NCI-H2227 (cell line): ENCODE data around the gene MYO18B.

Experiments
- DNase-seq: peaks from one replicate; lab custom pipeline; 2025; ENCODE audit not compliant: unreplicated experiment; lab: John Stamatoyannopoulos, UW

Gene MYO18B

GRCh38 chr22:25898707-25899365 is 156.8 kb downstream of the MYO18B start:
- DNase-seq, result no peak

GRCh38 chr22:25899566-25899965 is 157.6 kb downstream of the MYO18B start:
- no peak for DNase-seq

- no peak for DNase-seq
Measured at GRCh38 chr22:25900390-25900789, 158.4 kb downstream of the MYO18B start.

GRCh38 chr22:25900880-25901279 is 158.9 kb downstream of the MYO18B start:
- DNase-seq, result no peak

- no peak for DNase-seq
Measured at GRCh38 chr22:25902402-25902801, 160.4 kb downstream of the MYO18B start.

- no peak for DNase-seq
Measured at GRCh38 chr22:25903294-25903693, 161.3 kb downstream of the MYO18B start.

- DNase-seq, result no peak
Measured at GRCh38 chr22:25908212-25908611, 166.2 kb downstream of the MYO18B start.

GRCh38 chr22:25908755-25909154 is 166.8 kb downstream of the MYO18B start:
- DNase-seq, result no peak

GRCh38 chr22:25909614-25910387 is 167.8 kb downstream of the MYO18B start:
- no peak for DNase-seq

- no peak for DNase-seq
Measured at GRCh38 chr22:25911243-25911972, 169.4 kb downstream of the MYO18B start.

GRCh38 chr22:25919452-25919851 is 177.5 kb downstream of the MYO18B start:
- peak; percentile 62 for DNase-seq

GRCh38 chr22:25922141-25922540 is 180.2 kb downstream of the MYO18B start:
- DNase-seq, result no peak

GRCh38 chr22:25923914-25924313 is 181.9 kb downstream of the MYO18B start:
- DNase-seq, result peak; percentile 37

GRCh38 chr22:25928038-25928437 is 186.1 kb downstream of the MYO18B start:
- peak; percentile 19 for DNase-seq

- DNase-seq, result peak; percentile 49
Measured at GRCh38 chr22:25929321-25929878, 187.4 kb downstream of the MYO18B start.

GRCh38 chr22:25930083-25930482 is 188.1 kb downstream of the MYO18B start:
- DNase-seq, result no peak

GRCh38 chr22:25930788-25931310 is 188.9 kb downstream of the MYO18B start:
- DNase-seq, result peak; percentile 86

GRCh38 chr22:25933158-25933788 is 191.3 kb downstream of the MYO18B start:
- DNase-seq, result no peak

GRCh38 chr22:25935266-25936058 is 193.5 kb downstream of the MYO18B start:
- DNase-seq, result no peak

- DNase-seq, result no peak
Measured at GRCh38 chr22:25938151-25938550, 196.2 kb downstream of the MYO18B start.
